Hepatocyte (in vitro differentiated cells): ENCODE data around the gene CDK15. TPM values are rescaled to one million over a fixed set of nuclear protein-coding genes. Genes with fewer than 3 reads are reported as not detected.

Experiments
- DNase-seq: peaks from one replicate; pipeline ENCODE4 v3.0.0-alpha.2; 2016; ENCODE audit warnings: low spot score
- H2AFZ ChIP-seq: fragments of 200-600 bp; sonication (generic); 2 replicates; pipeline ENCODE4 v1.6.0; 2016; ENCODE audit warnings: antibody characterized with exemption, mild to moderate bottlenecking
- H3K27ac ChIP-seq: fragments of 200-600 bp; sonication (generic); 2 replicates; pipeline ENCODE4 v1.5.1; 2016; ENCODE audit warnings: mild to moderate bottlenecking
- H3K27me3 ChIP-seq: fragments of 200-600 bp; sonication (generic); 2 replicates; pipeline ENCODE4 v1.6.1; 2016
- H3K36me3 ChIP-seq: fragments of 200-600 bp; sonication (generic); replicated peaks from 2 replicates; pipeline ENCODE4 v1.5.1; 2016; ENCODE audit warnings: low read depth; ENCODE audit not compliant: insufficient read depth
- H3K4me1 ChIP-seq: fragments of 200-600 bp; sonication (generic); 2 replicates; pipeline ENCODE4 v1.5.1; 2016; ENCODE audit warnings: mild to moderate bottlenecking, moderate library complexity; ENCODE audit not compliant: insufficient read depth
- H3K4me2 ChIP-seq: fragments of 200-600 bp; sonication (generic); 2 replicates; pipeline ENCODE4 v1.6.0; 2016
- H3K4me3 ChIP-seq: fragments of 200-600 bp; sonication (generic); 2 replicates; pipeline ENCODE4 v1.5.1; 2016; ENCODE audit warnings: mild to moderate bottlenecking
- H3K79me2 ChIP-seq: fragments of 200-600 bp; sonication (generic); 2 replicates; pipeline ENCODE4 v1.6.0; 2017; ENCODE audit warnings: mild to moderate bottlenecking
- H3K9me2 ChIP-seq: fragments of 200-600 bp; sonication (generic); replicated peaks from 2 replicates; pipeline ENCODE4 v1.6.0; 2017; ENCODE audit warnings: mild to moderate bottlenecking; ENCODE audit not compliant: insufficient read depth
- H3K9me3 ChIP-seq: fragments of 200-600 bp; sonication (generic); 2 replicates; pipeline ENCODE4 v1.5.1; 2016; ENCODE audit warnings: low read depth, mild to moderate bottlenecking
- H4K20me1 ChIP-seq: fragments of 200-600 bp; sonication (generic); 2 replicates; pipeline ENCODE4 v1.6.0; 2016; ENCODE audit warnings: mild to moderate bottlenecking; ENCODE audit not compliant: insufficient read depth, poor library complexity, severe bottlenecking
- EZH2 ChIP-seq: fragments of 200-600 bp; sonication (generic); IDR thresholded peaks from 2 replicates; pipeline ENCODE4 v1.6.1; 2016; ENCODE audit warnings: antibody characterized with exemption, mild to moderate bottlenecking, borderline replicate concordance
- EZH2phosphoT487 ChIP-seq: fragments of 200-600 bp; sonication (generic); IDR thresholded peaks from one replicate; pipeline ENCODE4 v1.6.1; 2018; ENCODE audit warnings: antibody characterized with exemption, mild to moderate bottlenecking, low read depth, moderate library complexity; ENCODE audit not compliant: unreplicated experiment, severe bottlenecking
- WGBS: methylation state at CpG from one replicate; pipeline ENCODE4 v1.1.6; 2016; ENCODE audit warnings: low lambda C conversion rate; ENCODE audit errors: missing lambda C conversion rate; 5-methylcytosine and 5-hydroxymethylcytosine counted together
- polyA plus RNA-seq: library from polyadenylated mRNA; unstranded; fragments of >200 nt; fragmentation: Nextera tagmentation; extraction: Ambion mirVana; gene quantifications from 2 replicates; pipeline ENCODE4 v1.2.1, GENCODE V29; 2016
- total RNA-seq: library from RNA; depleted of rRNA; stranded (reverse); fragments of >200 nt; gene quantifications from 2 replicates; pipeline ENCODE4 v1.2.3, GENCODE V29; 2014
- TF ChIP-seq, protein P1 (sequence below): fragments of 200-600 bp; sonication (generic); IDR thresholded peaks from 2 replicates; pipeline ENCODE4 v1.5.1; 2016; ENCODE audit warnings: antibody characterized with exemption, mild to moderate bottlenecking; ENCODE audit not compliant: poor library complexity

Gene CDK15
- total and polyA plus RNA-seq, 2 experiments from 2014 or later: 0.17 to 4.0 TPM

DNA sequence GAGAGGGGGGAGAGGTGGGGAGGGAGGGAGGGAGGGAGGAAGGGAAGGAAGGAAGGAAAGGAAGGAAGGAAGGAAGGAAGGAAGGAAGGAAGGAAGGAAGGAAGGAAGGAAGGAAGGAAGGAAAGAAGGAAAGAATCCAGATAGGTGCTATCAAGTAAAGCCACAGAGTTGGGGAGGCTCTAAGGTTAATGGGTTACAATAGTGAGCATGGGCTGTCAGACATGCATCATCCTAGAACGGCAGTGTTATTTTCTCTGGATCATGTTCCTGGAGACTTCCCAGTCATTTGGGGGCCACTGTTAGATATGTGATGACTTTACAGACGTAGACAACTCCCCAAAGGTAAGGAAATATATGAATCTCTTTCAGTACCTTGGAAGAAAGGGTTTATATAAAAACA, 31.1 kb downstream of the CDK15 start:
- TF ChIP-seq EZH2 (no peak), EZH2phosphoT487 (no peak)
- TF ChIP-seq, protein P1, sequence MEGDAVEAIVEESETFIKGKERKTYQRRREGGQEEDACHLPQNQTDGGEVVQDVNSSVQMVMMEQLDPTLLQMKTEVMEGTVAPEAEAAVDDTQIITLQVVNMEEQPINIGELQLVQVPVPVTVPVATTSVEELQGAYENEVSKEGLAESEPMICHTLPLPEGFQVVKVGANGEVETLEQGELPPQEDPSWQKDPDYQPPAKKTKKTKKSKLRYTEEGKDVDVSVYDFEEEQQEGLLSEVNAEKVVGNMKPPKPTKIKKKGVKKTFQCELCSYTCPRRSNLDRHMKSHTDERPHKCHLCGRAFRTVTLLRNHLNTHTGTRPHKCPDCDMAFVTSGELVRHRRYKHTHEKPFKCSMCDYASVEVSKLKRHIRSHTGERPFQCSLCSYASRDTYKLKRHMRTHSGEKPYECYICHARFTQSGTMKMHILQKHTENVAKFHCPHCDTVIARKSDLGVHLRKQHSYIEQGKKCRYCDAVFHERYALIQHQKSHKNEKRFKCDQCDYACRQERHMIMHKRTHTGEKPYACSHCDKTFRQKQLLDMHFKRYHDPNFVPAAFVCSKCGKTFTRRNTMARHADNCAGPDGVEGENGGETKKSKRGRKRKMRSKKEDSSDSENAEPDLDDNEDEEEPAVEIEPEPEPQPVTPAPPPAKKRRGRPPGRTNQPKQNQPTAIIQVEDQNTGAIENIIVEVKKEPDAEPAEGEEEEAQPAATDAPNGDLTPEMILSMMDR: no peak
- 59% methylated on average over 2 of the region's 2 CpGs for WGBS

DNA sequence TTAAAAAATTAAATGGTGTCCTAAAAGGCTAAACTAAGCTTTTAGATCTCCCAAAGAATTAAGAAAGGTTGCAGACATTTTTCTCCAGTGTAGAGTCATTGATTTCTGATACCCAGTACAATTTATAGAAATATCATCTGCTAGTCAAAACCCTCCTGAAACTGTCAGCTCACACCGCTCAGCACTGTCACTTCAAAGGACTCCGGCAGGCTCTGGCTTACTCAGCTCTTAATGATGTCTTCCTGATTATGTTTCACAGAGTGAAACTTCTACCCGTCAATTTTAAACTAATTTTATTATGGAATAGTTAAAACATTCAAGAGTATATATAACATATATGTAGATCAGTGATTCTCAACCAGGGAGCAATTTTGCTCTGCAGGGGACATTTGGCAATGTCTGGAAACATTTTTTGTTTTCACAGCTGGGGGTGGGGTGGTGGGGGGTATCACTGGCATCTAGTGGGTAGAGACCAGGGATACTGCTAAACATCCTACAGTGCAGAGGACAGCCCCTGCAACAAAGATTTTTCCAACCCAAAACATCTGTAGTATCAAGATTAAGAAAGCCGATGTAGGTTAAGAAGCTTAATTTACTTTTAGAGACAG, 31.6 kb downstream of the CDK15 start:
- Histone ChIP-seq H3K4me3 (no peak overlapping the region), H3K9me3 (peaks cover 10% of the 10 kb centered on the region), H3K9me2 (no peaks in the 10 kb centered on the region), H3K4me2 (no peak overlapping the region), H3K36me3 (no peaks in the 10 kb centered on the region), H3K79me2 (no peaks in the 10 kb centered on the region), H3K27me3 (no peaks in the 10 kb centered on the region), H2AFZ (no peak overlapping the region), H4K20me1 (no peaks in the 10 kb centered on the region), H3K4me1 (no peaks in the 10 kb centered on the region), H3K27ac (no peak overlapping the region)
- no peak for TF ChIP-seq EZH2phosphoT487
- TF ChIP-seq, protein P1: no peak
- no peak for TF ChIP-seq EZH2
- WGBS: 64% methylated on average over 4 of the region's 4 CpGs
- DNase-seq: no peak

More for the DNA sequence above, 31.1 kb downstream of the CDK15 start:
- no peak overlapping the region for H2AFZ ChIP-seq
- no peaks in the 10 kb centered on the region for H3K9me2 ChIP-seq
- H3K27me3 ChIP-seq: no peaks in the 10 kb centered on the region
- H3K9me3 ChIP-seq: peaks cover 10% of the 10 kb centered on the region
- H3K4me2 ChIP-seq: no peak overlapping the region
- no peak for DNase-seq
- no peak overlapping the region for H3K27ac ChIP-seq
- H3K4me3 ChIP-seq: no peak overlapping the region
- no peaks in the 10 kb centered on the region for H3K36me3 ChIP-seq
- H3K79me2 ChIP-seq: no peaks in the 10 kb centered on the region
- H3K4me1 ChIP-seq: no peaks in the 10 kb centered on the region
- H4K20me1 ChIP-seq: no peaks in the 10 kb centered on the region

DNA sequence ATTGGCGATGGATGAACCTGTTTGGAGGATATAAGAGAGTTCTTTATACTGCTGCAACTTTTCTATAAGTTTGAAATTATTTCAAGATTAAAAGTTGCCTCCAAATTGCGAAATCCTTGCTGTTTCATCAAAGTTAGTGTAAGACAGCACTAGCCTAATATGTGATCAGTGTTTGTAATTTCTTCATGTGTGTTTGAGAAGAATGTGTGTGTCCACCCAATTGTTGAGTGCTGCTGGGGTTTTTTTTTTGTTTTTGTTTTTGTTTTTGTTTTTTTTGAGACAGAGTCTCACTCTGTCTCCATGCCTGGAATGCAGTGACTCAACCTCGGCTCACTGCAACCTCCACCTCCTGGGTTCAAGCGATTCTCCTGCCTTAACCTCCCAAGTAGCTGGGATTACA, 33.4 kb downstream of the CDK15 start:
- H3K27me3 ChIP-seq: no peaks in the 10 kb centered on the region
- H3K9me3 ChIP-seq: peaks cover 10% of the 10 kb centered on the region
- 94% methylated on average over 4 of the region's 4 CpGs for WGBS
- no peak overlapping the region for H3K27ac ChIP-seq
- no peak overlapping the region for H2AFZ ChIP-seq
- H3K4me1 ChIP-seq: no peaks in the 10 kb centered on the region
- H3K4me2 ChIP-seq: no peak overlapping the region
- TF ChIP-seq, protein P1: no peak
- TF ChIP-seq EZH2: no peak
- TF ChIP-seq EZH2phosphoT487: no peak
- no peaks in the 10 kb centered on the region for H3K36me3 ChIP-seq
- no peak overlapping the region for H3K4me3 ChIP-seq
- H4K20me1 ChIP-seq: no peaks in the 10 kb centered on the region
- no peak for DNase-seq
- H3K9me2 ChIP-seq: no peaks in the 10 kb centered on the region
- no peaks in the 10 kb centered on the region for H3K79me2 ChIP-seq
